ENCODE measurements around the gene PTPRQ.
A peak's percentile ranks its signal among the peaks of the same experiment; 100 is the strongest.

GRCh38 chr12:80708975-80709328 lies 264.9 kb downstream of the PTPRQ start:
- TF ChIP-seq EZH2 (IDR thresholded peaks at IDR 0.05) (peak; percentile 20), CTCF (IDR thresholded peaks at IDR 0.05) (no peak)

All from neural progenitor cell (in vitro differentiated cells).